ENCODE measurements around the gene GPC6.

DNA sequence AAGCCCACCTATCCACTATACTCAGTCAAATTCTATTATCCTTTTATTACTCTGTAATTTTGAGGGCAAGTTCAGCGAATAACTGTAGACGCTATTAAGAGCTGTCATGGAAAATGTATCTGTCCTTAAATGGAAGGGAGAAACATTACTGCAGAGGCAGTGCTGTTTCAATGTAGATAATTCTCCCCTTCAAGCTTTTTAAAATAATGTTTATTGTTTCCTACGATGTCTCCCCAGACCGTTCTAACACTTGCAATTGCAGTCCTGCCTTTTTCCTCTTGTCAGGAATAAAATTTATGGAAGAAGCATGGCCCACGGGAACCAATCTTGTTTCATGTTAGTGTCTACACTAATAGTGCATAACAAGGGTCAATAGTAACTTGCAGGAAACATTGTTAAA, 159.5 kb downstream of the GPC6 start:
- no peak for TF ChIP-seq CTCF (tag by site-specific recombination; IDR thresholded peaks at IDR 0.05)
- no peak for TF ChIP-seq SP2 (tag by site-specific recombination; IDR thresholded peaks at IDR 0.05)
- TF ChIP-seq ZNF362 (tag by site-specific recombination; IDR thresholded peaks at IDR 0.05) = no peak
- TF ChIP-seq ZNF26 (tag by site-specific recombination; IDR thresholded peaks at IDR 0.05) = no peak
- TF ChIP-seq ZFP69B (tag by site-specific recombination; IDR thresholded peaks at IDR 0.05) = no peak
- no peak for TF ChIP-seq PRDM4 (tag by site-specific recombination; IDR thresholded peaks at IDR 0.05)
- no peak for TF ChIP-seq ZNF133 (tag by site-specific recombination; IDR thresholded peaks at IDR 0.05)
- no peak for TF ChIP-seq ZFP41 (tag by site-specific recombination; IDR thresholded peaks at IDR 0.05; ENCODE audit: borderline replicate concordance)
- no peak for TF ChIP-seq SETDB1 (IDR thresholded peaks at IDR 0.05; ENCODE audit: insufficient read length, low read length)
- no peak for TF ChIP-seq ZNF398 (tag by site-specific recombination; IDR thresholded peaks at IDR 0.05)
- no peak for TF ChIP-seq PBX3 (CRISPR knock-in tag; IDR thresholded peaks at IDR 0.05)
- no peak for TF ChIP-seq ZNF530 (tag by site-specific recombination; IDR thresholded peaks at IDR 0.05; ENCODE audit: low read depth)
- no peak for TF ChIP-seq ZNF529 (tag by site-specific recombination; IDR thresholded peaks at IDR 0.05; ENCODE audit: insufficient replicate concordance)
